GM12864 (cell line): Measurements from ENCODE around the gene TOP3B.

Experiments used
- DNase-seq: peaks from one replicate; pipeline ENCODE4 v3.0.0-alpha.2; 2011; ENCODE audit warnings: low read depth
- H3K4me3 ChIP-seq: 2 replicates; pipeline ENCODE4 v1.5.1; 2011; ENCODE audit warnings: mild to moderate bottlenecking, low read depth, low read length, control low read depth
- CTCF ChIP-seq: IDR thresholded peaks from 2 replicates; pipeline ENCODE4 v1.5.1; 2011; ENCODE audit warnings: low read depth, mild to moderate bottlenecking, moderate library complexity, low read length, control low read depth, inconsistent platforms; ENCODE audit errors: missing control alignments

Gene TOP3B

GRCh38 chr22:21922370-21923162, 60.0 kb downstream of the TOP3B start:
- no peak for TF ChIP-seq CTCF
- no peak for DNase-seq

GRCh38 chr22:21921729-21922128, 60.9 kb downstream of the TOP3B start:
- TF ChIP-seq CTCF: no peak
- no peak for DNase-seq
- H3K4me3 ChIP-seq: no peak overlapping the region

More at GRCh38 chr22:21922370-21923162, 60.0 kb downstream of the TOP3B start:
- no peak overlapping the region for H3K4me3 ChIP-seq

- DNase-seq: no peak
- H3K4me3 ChIP-seq: no peak overlapping the region
- TF ChIP-seq CTCF: no peak
Measured at GRCh38 chr22:21921184-21921721, 61.3 kb downstream of the TOP3B start.

- no peak for TF ChIP-seq CTCF
- no peak for DNase-seq
- no peak overlapping the region for H3K4me3 ChIP-seq
Measured at GRCh38 chr22:21920341-21921183, 62.0 kb downstream of the TOP3B start.

GRCh38 chr22:21919526-21920307, 62.9 kb downstream of the TOP3B start:
- TF ChIP-seq CTCF: no peak
- no peak for DNase-seq
- H3K4me3 ChIP-seq: no peak overlapping the region

GRCh38 chr22:21918466-21919185, 64.0 kb downstream of the TOP3B start:
- DNase-seq: no peak
- TF ChIP-seq CTCF: no peak
- H3K4me3 ChIP-seq: no peak overlapping the region
